Ovary (tissue), 3 donors: ENCODE data around the gene PHF21B.

Experiments
- EP300 ChIP-seq: sonication (generic); formaldehyde crosslinking; IDR thresholded peaks from one replicate; pipeline ENCODE4 v1.6.1; 2017; ENCODE audit warnings: antibody characterized with exemption
- POLR2A ChIP-seq: fragments of 450-650 bp; IDR thresholded peaks from one replicate; pipeline ENCODE4 v1.6.1; 2017; ENCODE audit warnings: antibody characterized with exemption, mild to moderate bottlenecking, moderate library complexity
- TF ChIP-seq, protein P1 (sequence below), 3 donors: fragments of 450-650 bp in 2 of 3; fragments of 200-600 bp in 1 of 3; IDR thresholded peaks; one replicate each; pipeline versions ENCODE4 v1.5.1 to v1.8.0; 2016 to 2022; ENCODE audit warnings: antibody characterized with exemption in 3 of 3, mild to moderate bottlenecking in 1 of 3
- donor health status: DM: no; HTN: no; CAD: no.

DNA sequence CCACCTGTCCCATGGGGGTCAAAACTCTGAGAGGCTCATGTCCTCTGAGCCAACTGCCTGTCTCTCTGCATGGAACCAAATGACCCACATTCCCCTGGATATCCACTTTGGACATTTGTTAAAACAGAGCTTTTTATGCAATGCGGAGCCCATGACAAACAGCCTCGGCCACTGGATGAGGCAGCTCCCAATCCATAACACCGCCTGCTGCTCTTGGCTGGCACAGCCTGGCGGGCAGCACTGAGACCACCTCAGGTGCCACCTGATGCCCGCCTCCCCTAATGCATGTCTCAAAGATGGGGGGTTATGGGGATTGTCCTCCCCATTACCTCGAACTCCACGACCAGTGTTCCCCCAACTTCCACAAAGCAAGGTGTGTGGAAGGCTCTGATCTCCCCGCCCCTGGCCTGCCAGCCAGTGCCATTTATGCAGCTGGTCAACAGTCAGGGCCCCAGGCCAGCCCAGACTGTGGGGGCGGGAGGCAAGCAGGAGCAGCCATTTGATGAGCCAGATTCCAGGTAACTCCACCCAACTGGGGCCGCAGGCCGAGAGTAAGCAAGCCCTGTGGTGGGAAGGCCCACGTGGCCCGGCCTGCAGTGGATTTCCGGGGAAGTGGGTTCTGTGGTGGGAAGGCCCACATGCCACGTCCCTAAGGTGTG is 84.2 kb downstream of the PHF21B start:
- TF ChIP-seq, protein P1, sequence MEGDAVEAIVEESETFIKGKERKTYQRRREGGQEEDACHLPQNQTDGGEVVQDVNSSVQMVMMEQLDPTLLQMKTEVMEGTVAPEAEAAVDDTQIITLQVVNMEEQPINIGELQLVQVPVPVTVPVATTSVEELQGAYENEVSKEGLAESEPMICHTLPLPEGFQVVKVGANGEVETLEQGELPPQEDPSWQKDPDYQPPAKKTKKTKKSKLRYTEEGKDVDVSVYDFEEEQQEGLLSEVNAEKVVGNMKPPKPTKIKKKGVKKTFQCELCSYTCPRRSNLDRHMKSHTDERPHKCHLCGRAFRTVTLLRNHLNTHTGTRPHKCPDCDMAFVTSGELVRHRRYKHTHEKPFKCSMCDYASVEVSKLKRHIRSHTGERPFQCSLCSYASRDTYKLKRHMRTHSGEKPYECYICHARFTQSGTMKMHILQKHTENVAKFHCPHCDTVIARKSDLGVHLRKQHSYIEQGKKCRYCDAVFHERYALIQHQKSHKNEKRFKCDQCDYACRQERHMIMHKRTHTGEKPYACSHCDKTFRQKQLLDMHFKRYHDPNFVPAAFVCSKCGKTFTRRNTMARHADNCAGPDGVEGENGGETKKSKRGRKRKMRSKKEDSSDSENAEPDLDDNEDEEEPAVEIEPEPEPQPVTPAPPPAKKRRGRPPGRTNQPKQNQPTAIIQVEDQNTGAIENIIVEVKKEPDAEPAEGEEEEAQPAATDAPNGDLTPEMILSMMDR (IDR thresholded peaks at IDR 0.05): no peak
- TF ChIP-seq POLR2A (no peak), EP300 (no peak)
